ENCODE data around the gene ETFRF1. TPM values are rescaled to one million over a fixed set of nuclear protein-coding genes. Genes with fewer than 3 reads are reported as not detected.
A peak's percentile ranks its signal among the peaks of the same experiment; 100 is the strongest.

The ETFRF1 gene
- total RNA-seq, 1 donor from 2014 or later: 23.1 TPM

GRCh38 chr12:25194722-25195055 lies 348 bp upstream of the ETFRF1 start:
- H3K4me1 Mint-ChIP-seq (ENCODE audit: low read depth): peaks cover 19% of the 10 kb centered on the region
- H3K27ac Mint-ChIP-seq: peak overlapping the region; percentile 98
- H3K27me3 Mint-ChIP-seq: no peaks in the 10 kb centered on the region
- no peak for DNase-seq (ENCODE audit: low spot score, unreplicated experiment)
- no peak for TF ChIP-seq CTCF (IDR thresholded peaks at IDR 0.05; ENCODE audit: unreplicated experiment)
- H3K4me3 Mint-ChIP-seq (ENCODE audit: low read depth): peak overlapping the region; percentile 92
- H3K36me3 Mint-ChIP-seq (ENCODE audit: insufficient read depth): no peaks in the 10 kb centered on the region
- H3K9me3 Mint-ChIP-seq (ENCODE audit: low read depth): no peaks in the 10 kb centered on the region

DNA sequence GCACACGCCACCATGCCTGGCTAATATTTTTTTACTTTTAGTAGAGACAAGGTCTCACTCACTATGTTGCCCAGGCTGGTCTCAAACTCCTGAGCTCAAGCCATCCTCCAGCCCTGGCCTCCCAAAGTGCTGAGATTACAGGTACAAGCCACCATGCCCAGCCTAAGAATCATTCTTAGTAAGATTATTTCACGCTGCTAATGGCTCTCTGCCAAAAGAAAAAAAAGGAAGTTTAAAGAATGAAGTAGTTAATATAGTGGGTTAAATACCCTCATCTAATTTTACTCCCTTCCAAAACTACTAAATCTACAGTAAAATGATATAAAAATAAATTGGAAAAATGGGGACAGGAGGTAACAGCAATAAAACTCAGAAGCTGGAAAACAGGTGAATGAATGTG lies 2.6 kb downstream of the ETFRF1 start:
- Mint-ChIP-seq H3K27ac (no peak overlapping the region), H3K4me1 (ENCODE audit: low read depth) (peaks cover 19% of the 10 kb centered on the region), H3K9me3 (ENCODE audit: low read depth) (no peaks in the 10 kb centered on the region), H3K27me3 (no peaks in the 10 kb centered on the region), H3K4me3 (ENCODE audit: low read depth) (no peak overlapping the region), H3K36me3 (ENCODE audit: insufficient read depth) (peaks cover 3% of the 10 kb centered on the region)
- TF ChIP-seq CTCF (IDR thresholded peaks at IDR 0.05; ENCODE audit: unreplicated experiment): no peak
- no peak for DNase-seq (ENCODE audit: low spot score, unreplicated experiment)

- no peaks in the 10 kb centered on the region for H3K27me3 Mint-ChIP-seq
- no peak for DNase-seq (ENCODE audit: low spot score, unreplicated experiment)
- H3K9me3 Mint-ChIP-seq (ENCODE audit: low read depth): no peaks in the 10 kb centered on the region
- no peak overlapping the region for H3K4me3 Mint-ChIP-seq (ENCODE audit: low read depth)
- H3K27ac Mint-ChIP-seq: no peak overlapping the region
- H3K4me1 Mint-ChIP-seq (ENCODE audit: low read depth): peaks cover 11% of the 10 kb centered on the region
- no peak for TF ChIP-seq CTCF (IDR thresholded peaks at IDR 0.05; ENCODE audit: unreplicated experiment)
- H3K36me3 Mint-ChIP-seq (ENCODE audit: insufficient read depth): peaks cover 6% of the 10 kb centered on the region
Observed at GRCh38 chr12:25200703-25201102, 5.7 kb downstream of the ETFRF1 start.

GRCh38 chr12:25202137-25202536 lies 7.1 kb downstream of the ETFRF1 start:
- Mint-ChIP-seq H3K36me3 (ENCODE audit: insufficient read depth) (peaks cover 6% of the 10 kb centered on the region), H3K4me3 (ENCODE audit: low read depth) (no peak overlapping the region), H3K27me3 (no peaks in the 10 kb centered on the region), H3K9me3 (ENCODE audit: low read depth) (no peaks in the 10 kb centered on the region), H3K27ac (peak overlapping the region; percentile 4), H3K4me1 (ENCODE audit: low read depth) (peaks cover 2% of the 10 kb centered on the region)
- DNase-seq (ENCODE audit: low spot score, unreplicated experiment): no peak
- TF ChIP-seq CTCF (IDR thresholded peaks at IDR 0.05; ENCODE audit: unreplicated experiment): no peak

DNA sequence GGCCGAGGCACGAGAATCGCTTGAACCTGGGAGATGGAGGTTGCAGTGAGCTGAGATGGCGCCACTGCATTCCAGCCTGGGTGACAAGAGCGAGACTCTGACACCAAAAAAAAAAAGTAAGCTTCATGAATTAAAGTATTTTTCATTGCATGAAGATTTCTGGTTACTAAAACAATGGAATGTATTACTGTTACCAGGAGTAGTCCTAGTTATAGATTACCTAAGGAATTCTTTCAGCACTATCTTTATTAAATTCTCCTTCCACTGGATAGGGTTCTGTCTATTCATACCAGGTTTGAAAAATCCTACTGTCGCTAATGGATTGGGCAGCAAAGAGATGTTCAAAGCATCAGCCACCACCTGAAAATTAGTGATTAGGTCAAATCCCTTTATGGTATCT lies 12.4 kb downstream of the ETFRF1 start:
- H3K9me3 Mint-ChIP-seq (ENCODE audit: low read depth): no peaks in the 10 kb centered on the region
- H3K27me3 Mint-ChIP-seq: no peaks in the 10 kb centered on the region
- no peaks in the 10 kb centered on the region for H3K4me1 Mint-ChIP-seq (ENCODE audit: low read depth)
- no peak overlapping the region for H3K4me3 Mint-ChIP-seq (ENCODE audit: low read depth)
- H3K36me3 Mint-ChIP-seq (ENCODE audit: insufficient read depth): peaks cover 8% of the 10 kb centered on the region
- TF ChIP-seq CTCF (IDR thresholded peaks at IDR 0.05; ENCODE audit: unreplicated experiment): no peak
- no peak for DNase-seq (ENCODE audit: low spot score, unreplicated experiment)
- H3K27ac Mint-ChIP-seq: no peak overlapping the region

All from progenitor cell of endocrine pancreas (in vitro differentiated cells).